Neuronal stem cell (in vitro differentiated cells): ENCODE results near the gene ANKRD13D.
A peak's percentile ranks its signal among the peaks of the same experiment; 100 is the strongest.

Experiments used
- DNase-seq: peaks from one replicate; pipeline ENCODE4 v3.0.0-alpha.2; 2013; ENCODE audit warnings: low spot score
- H2AFZ ChIP-seq: one replicate; pipeline ENCODE4 v1.6.1; 2013; ENCODE audit warnings: mild to moderate bottlenecking, low read length, inconsistent platforms
- H2AK5ac ChIP-seq: 2 replicates; pipeline ENCODE4 v1.6.1; 2013; ENCODE audit warnings: low read depth, mild to moderate bottlenecking, inconsistent platforms, low read length, moderate library complexity, mixed read lengths
- H2BK120ac ChIP-seq: 2 replicates; pipeline ENCODE4 v1.6.1; 2013; ENCODE audit warnings: low read depth, mild to moderate bottlenecking, inconsistent platforms, low read length, moderate library complexity, mixed read lengths
- H2BK12ac ChIP-seq: one replicate; pipeline ENCODE4 v1.6.1; 2013; ENCODE audit warnings: low read length, inconsistent platforms
- H2BK15ac ChIP-seq: 2 replicates; pipeline ENCODE4 v1.6.1; 2013; ENCODE audit warnings: mild to moderate bottlenecking, low read length, inconsistent platforms, mixed read lengths
- H2BK5ac ChIP-seq: one replicate; pipeline ENCODE4 v1.6.1; 2013; ENCODE audit warnings: inconsistent platforms, mild to moderate bottlenecking, low read length, moderate library complexity
- H3K14ac ChIP-seq: one replicate; pipeline ENCODE4 v1.6.1; 2013; ENCODE audit warnings: low read length, inconsistent platforms
- H3K18ac ChIP-seq: 2 replicates; pipeline ENCODE4 v1.6.1; 2013; ENCODE audit warnings: low read length, inconsistent platforms
- H3K23ac ChIP-seq: 2 replicates; pipeline ENCODE4 v1.6.1; 2013; ENCODE audit warnings: low read depth, mild to moderate bottlenecking, mixed read lengths, low read length, inconsistent platforms; ENCODE audit not compliant: poor library complexity
- H3K27ac ChIP-seq: replicated peaks from 3 replicates; pipeline ENCODE4 v1.5.1; 2013; ENCODE audit warnings: low read length, inconsistent platforms
- H3K27me3 ChIP-seq, 3 experiments: 2 replicates each; pipeline ENCODE4 v1.6.1; 2013; ENCODE audit warnings: low read length in 3 of 3, mild to moderate bottlenecking in 2 of 3, inconsistent platforms in 1 of 3, low read depth in 1 of 3, mixed read lengths in 1 of 3, moderate library complexity in 1 of 3; ENCODE audit not compliant: control insufficient read depth in 3 of 3, insufficient read depth in 3 of 3
- H3K36me3 ChIP-seq, 2 donors: replicated peaks in 1 of 2; 2 replicates each; pipeline ENCODE4 v1.6.1; 2013; ENCODE audit warnings: low read length in 2 of 2; ENCODE audit not compliant: control insufficient read depth in 2 of 2, insufficient read depth in 2 of 2
- H3K4ac ChIP-seq: 2 replicates; pipeline ENCODE4 v1.6.1; 2013; ENCODE audit warnings: inconsistent platforms, mild to moderate bottlenecking, low read length, moderate library complexity
- H3K4me1 ChIP-seq, 2 donors: 1 replicate in 1 of 2; 2 replicates in 1 of 2; pipeline ENCODE4 v1.6.1; 2013; ENCODE audit warnings: low read length in 2 of 2, low read depth in 1 of 2; ENCODE audit not compliant: control insufficient read depth in 2 of 2, insufficient read depth in 1 of 2
- H3K4me2 ChIP-seq: one replicate; pipeline ENCODE4 v1.6.1; 2013; ENCODE audit warnings: mild to moderate bottlenecking, low read length, inconsistent platforms; ENCODE audit not compliant: insufficient read depth, poor library complexity, severe bottlenecking
- H3K4me3 ChIP-seq, 2 donors: 2 replicates each; pipeline ENCODE4 v1.5.1; 2013; ENCODE audit warnings: low read length in 2 of 2, mild to moderate bottlenecking in 2 of 2, inconsistent platforms in 1 of 2, moderate library complexity in 1 of 2
- H3K79me1 ChIP-seq: one replicate; pipeline ENCODE4 v1.6.1; 2013; ENCODE audit warnings: low read depth, mild to moderate bottlenecking, inconsistent platforms, low read length, moderate library complexity
- H3K9ac ChIP-seq: one replicate; pipeline ENCODE4 v1.6.1; 2013; ENCODE audit warnings: mild to moderate bottlenecking, low read depth, low read length, inconsistent platforms; ENCODE audit not compliant: poor library complexity
- H3K9me3 ChIP-seq, 2 donors: replicated peaks in 1 of 2; 2 replicates each; pipeline versions ENCODE3 to v1.6.1; 2013; ENCODE audit warnings: low read length in 2 of 2, mild to moderate bottlenecking in 2 of 2, inconsistent platforms in 1 of 2, low read depth in 1 of 2, mixed read lengths in 1 of 2, moderate library complexity in 1 of 2; ENCODE audit not compliant: control insufficient read depth in 2 of 2, insufficient read depth in 1 of 2
- H4K8ac ChIP-seq: one replicate; pipeline ENCODE4 v1.6.1; 2013; ENCODE audit warnings: low read depth, mild to moderate bottlenecking, inconsistent platforms, low read length, moderate library complexity
- H4K91ac ChIP-seq: one replicate; pipeline ENCODE4 v1.6.1; 2013; ENCODE audit warnings: low read length, low read depth, mild to moderate bottlenecking, inconsistent platforms; ENCODE audit not compliant: poor library complexity
- WGBS, 2 donors: extraction: QIAGEN DNeasy Blood & Tissue Kit; methylation state at CpG; one replicate each; pipeline ENCODE4 v1.1.7; 2013; ENCODE audit warnings: missing lambda C conversion rate in 2 of 2, mixed read lengths in 1 of 2; ENCODE audit not compliant: insufficient read length in 2 of 2, insufficient replicate concordance in 1 of 2; ENCODE audit errors: extremely low coverage in 2 of 2; 5-methylcytosine and 5-hydroxymethylcytosine counted together

The ANKRD13D gene

GRCh38 chr11:67351275-67352005 lies 62.3 kb downstream of the ANKRD13D start:
- no peak overlapping the region for H3K23ac ChIP-seq
- no peak overlapping the region for H3K4me2 ChIP-seq
- H3K36me3 ChIP-seq = no peaks in the 10 kb centered on the region
- no peak overlapping the region for H3K4me3 ChIP-seq
- no peak overlapping the region for H2BK5ac ChIP-seq
- H2BK15ac ChIP-seq = no peak overlapping the region
- H3K4me1 ChIP-seq = peaks cover 18 to 20% of the 10 kb centered on the region in 2 donors
- no peak overlapping the region for H3K14ac ChIP-seq
- no peak overlapping the region for H4K8ac ChIP-seq
- no CpG with 5 or more reads among the region's 11 CpGs for WGBS, 2 donors
- H2AFZ ChIP-seq = peak overlapping the region; percentile 27
- H2AK5ac ChIP-seq = no peak overlapping the region
- H3K9me3 ChIP-seq = no peaks in the 10 kb centered on the region
- H3K18ac ChIP-seq = no peak overlapping the region
- H3K79me1 ChIP-seq = peaks cover 1% of the 10 kb centered on the region
- H3K27me3 ChIP-seq = no peaks in the 10 kb centered on the region
- no peak overlapping the region for H2BK12ac ChIP-seq
- DNase-seq = no peak
- H4K91ac ChIP-seq = no peak overlapping the region
- H3K27ac ChIP-seq = no peak overlapping the region
- no peak overlapping the region for H3K4ac ChIP-seq
- H3K9ac ChIP-seq = no peak overlapping the region
- no peak overlapping the region for H2BK120ac ChIP-seq
